Measurements from ENCODE around the gene MSI2.
A peak's percentile ranks its signal among the peaks of the same experiment; 100 is the strongest.

MSI2 gene

DNA sequence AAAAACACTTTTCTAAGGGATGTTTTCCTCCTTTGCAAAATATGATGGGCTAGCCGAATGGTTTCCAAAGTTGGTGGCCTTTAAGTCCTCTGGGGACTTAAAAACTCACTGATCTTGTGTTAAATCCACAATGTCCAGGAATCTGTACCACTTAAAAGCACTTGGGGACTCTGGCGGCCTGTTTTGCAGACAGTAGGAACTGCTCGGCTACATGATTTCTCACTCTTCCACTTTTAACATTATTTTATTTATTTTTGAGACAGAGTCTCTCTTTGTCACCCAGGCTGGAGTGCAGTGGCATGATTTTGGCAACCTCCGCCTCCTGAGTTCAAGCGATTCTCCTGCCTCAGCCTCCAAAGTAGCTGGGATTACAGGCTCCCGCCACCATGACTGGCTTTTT is 9.1 kb upstream of the MSI2 start:
- DNase-seq = no peak

- no peak for DNase-seq
Observed at GRCh38 chr17:57247913-57248312, 8.4 kb upstream of the MSI2 start.

GRCh38 chr17:57249520-57249919 is 6.8 kb upstream of the MSI2 start:
- no peak for DNase-seq

DNA sequence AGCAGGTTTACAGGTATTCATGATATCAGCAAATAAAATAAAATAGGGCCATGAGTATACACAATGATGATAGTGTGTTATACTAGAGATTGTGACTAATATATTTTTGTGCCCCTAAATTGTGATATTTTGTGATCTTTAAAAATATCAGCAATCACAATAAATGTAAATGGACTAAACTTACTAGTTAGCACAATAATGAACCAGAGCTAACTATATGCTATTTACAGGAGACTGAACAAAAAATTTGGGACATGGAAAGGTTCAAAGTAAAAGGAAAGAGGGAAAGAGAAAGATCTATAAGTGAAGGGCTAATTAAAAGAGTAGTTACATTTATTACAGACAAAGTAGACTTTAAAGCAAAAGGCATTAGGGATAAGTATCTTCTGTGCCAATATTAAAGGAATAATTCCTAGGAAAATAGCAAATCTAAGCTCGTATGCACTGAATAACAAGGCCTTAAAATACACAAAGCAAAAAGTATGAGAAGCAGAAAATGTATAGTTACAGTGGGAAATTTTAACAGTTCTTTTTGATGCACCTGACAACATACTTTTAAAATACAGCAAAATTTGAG is 5.0 kb upstream of the MSI2 start:
- DNase-seq = no peak

GRCh38 chr17:57253362-57254065 is 2.8 kb upstream of the MSI2 start:
- DNase-seq = no peak

DNA sequence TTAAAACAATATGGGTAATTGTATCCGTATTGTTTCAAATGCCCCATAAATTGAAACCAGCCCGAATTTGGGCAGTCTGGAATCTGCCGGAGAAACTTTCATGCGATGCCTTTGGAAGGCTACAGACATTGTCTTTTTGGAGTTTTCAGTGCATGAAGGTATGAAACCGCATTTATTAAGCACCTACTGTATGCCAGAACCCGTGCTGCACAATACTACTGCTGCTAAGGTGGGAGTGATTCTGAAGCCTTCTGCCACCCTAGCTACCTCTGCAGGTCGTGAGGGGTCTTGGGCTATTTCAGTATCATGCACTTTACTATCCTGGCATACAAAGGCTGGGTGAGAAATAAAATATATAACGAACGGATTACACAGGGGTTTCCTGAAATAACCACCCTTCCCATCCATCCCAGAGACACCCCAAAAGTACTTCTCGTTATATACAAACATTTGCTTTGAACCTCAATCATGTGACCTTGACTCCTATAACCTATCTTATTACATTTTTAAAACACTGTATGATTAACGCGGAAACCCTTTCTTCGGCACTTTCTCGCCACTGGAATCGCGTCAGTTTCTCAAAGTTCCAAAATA is 1.0 kb upstream of the MSI2 start:
- peak; percentile 26 for DNase-seq

DNA sequence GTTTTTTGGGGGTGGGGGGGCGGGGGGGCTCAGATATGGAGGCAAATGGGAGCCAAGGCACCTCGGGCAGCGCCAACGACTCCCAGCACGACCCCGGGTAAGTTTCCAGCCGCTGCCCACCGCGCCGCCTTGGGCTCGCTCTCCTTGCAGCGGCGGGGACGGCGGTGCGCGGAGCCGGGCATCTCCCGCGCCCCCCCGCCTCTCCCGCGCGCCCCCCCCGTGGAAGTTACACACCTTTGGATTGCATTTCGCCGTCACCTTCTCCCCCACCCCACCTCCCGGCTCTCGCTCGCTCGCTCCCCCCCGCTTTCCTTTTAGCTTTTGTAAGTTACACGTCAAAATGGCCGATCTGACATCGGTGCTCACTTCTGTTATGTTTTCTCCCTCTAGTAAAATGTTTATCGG is 387 bp downstream of the MSI2 start:
- peak; percentile 57 for DNase-seq

DNA sequence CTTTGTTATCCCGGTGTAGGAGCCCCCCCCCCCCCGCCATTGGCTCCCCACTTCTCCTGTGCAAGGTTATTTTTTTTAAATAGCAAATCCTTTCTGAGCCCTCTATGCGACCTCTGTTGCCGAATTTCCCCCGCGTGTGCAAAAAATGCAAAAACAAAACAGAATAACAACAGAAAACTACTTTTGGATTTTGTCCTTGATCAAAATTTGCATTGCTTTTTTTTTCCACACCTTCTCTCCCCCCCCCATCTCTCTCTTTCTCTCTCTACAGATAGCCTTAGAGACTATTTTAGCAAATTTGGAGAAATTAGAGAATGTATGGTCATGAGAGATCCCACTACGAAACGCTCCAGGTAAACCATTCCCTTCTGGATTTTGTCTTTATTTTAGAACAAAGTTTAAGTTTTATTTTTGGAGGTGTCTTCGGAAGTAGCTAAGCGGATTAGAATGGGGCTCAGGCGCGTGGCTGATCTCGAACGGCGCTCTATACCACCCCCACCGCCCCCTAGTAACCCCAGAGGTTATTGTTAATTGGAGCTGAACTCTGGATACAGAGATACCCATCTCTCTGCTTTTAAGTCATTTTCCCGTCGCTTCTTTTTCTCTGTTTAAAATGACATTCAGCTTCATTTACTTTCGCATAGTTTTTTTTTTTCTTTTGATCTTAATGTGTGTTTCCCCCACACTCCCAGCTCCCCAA is 1.0 kb downstream of the MSI2 start:
- DNase-seq = peak; percentile 33

DNA sequence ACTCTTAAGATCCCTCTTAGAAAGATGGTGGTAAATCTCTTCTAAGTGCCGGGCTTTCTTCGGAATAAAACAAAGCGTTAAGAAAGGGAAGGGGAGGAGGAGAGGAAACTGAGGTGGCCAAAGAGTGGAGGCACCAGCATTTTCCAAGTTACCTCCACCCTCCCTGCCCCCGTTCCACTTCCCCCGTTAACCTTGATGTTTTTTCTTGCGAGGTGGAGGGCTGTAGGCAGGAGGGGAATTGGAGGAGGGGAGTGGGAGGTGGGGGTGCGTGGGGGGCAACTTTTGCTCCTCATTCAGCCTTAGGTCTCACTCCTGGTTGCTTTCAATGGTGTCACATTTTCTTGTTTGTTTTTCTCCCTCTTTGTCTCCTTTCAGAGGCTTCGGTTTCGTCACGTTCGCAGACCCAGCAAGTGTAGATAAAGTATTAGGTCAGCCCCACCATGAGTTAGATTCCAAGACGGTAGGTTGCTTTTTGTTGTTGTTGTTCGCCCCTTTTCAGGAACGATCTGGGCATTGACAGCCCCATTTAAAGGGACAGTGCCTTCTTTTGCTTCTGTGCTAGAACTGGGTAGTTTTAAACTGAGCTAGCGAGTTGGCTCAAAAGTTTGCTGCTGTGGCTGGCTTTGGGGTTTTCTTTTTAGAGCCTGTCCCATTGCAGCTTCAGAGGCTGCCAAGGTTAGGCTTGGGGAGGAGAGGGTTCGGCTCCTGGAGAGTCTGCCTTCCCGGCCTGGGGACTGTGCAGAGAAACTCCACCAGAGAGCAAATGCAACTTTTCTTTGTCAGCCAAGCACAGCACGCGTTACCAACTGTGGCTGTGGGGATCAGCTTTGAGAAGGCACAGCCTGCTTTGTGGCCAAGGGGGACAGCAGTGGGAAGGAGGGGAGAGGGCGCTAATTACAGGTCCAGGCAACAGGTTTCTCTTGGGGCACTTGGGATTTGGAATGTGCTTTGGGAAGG is 1.9 kb downstream of the MSI2 start:
- no peak for DNase-seq

- no peak for DNase-seq
Observed at GRCh38 chr17:57259306-57259705, 3.0 kb downstream of the MSI2 start.

GRCh38 chr17:57259817-57260216 is 3.5 kb downstream of the MSI2 start:
- DNase-seq = no peak

DNA sequence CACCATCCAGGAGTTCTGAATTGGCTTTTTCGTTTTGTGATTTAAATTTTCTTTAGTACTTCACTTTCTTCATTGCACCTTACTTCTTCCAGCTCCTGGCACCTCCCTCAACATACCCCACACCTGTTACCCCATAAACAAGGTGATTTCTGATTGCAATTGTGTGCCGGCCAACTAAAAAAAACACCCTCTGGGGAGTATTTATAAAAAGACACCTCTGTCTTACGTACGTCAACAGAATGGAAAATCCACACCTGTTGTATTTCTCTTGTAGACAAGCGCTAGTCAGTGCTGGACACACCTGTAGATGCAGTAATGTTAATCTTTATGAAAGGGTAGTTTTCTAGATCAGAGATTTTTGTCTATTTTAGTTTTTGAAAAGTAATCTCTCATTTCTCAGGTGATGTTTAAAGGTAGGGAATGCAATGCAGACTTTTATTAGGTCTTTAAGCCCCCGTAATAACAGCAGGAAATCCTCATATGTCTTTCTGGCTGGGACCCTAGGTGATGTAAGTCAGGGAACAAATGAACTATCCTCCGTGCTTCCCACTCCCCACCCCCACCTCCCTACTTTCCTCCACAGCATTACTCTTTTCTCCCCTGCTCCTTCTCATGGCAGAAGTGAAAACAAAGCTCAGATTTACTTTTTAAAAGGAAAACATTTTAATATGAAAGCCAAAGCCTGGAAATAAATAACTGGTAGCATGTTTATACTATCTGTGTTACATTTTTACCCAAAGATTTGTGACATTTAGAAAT is 4.2 kb downstream of the MSI2 start:
- DNase-seq = no peak

DNA sequence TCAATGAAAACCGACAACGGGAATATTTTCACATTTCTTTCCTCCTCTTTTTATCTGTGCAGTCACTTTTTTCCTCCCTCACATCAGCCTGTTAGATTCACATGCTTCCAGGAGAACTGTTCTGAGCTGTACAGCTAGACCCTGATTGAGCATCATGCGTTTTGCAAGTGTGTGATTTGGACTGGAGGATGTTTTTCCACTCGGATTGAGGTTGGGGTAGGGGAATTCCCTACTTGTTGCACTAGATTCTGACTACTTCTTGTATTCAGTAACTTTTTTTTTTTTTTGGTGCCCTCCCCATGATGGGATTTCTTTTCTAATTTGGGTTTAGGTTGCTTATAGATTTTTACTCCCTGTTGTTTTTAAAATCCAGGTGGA is 4.8 kb downstream of the MSI2 start:
- DNase-seq = no peak

DNA sequence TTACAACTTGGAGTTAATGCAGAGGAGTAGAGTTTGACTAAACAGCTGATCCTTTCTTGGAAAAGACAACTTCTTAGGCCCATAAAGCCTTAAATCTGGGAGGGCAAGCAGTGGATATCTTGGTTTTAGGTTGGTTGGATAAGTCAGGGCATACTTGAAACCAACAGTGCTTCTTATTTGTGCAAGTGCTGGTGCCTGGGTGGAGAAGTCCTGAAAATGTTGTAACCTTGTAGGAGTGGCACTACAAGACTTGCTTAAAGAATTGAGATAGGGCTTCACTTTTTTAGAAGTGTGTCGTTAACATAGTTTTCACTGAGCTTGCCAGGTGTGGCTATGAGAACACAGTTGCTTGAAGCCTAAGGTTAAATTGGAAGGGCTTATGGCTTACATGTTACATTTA is 6.2 kb downstream of the MSI2 start:
- no peak for DNase-seq

GRCh38 chr17:57264250-57264649 is 7.9 kb downstream of the MSI2 start:
- no peak for DNase-seq

GRCh38 chr17:57264776-57265175 is 8.5 kb downstream of the MSI2 start:
- no peak for DNase-seq

DNA sequence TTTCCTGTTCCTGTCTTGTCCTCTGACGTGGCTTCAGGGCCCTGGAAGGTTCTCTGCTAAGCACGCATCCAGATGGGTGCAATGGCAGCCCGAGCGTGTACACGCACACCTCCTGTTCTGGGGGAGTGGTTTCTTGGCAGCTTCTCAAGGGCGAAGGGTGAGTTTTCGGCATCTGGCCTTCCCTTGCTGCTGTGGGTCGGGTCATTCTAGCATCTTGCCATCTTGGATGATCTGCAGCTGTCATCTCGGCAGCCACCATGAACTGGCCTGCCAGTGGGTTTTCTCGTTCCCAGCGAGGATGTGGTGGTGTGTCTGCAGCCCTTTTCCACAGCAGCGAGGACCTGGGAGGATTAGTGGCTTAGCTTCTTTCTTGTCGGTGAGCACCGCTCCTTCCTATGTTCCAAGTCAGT is 10.6 kb downstream of the MSI2 start:
- DNase-seq = no peak

- no peak for DNase-seq
Observed at GRCh38 chr17:57268181-57268580, 11.9 kb downstream of the MSI2 start.

- DNase-seq = no peak
Observed at GRCh38 chr17:57269052-57269451, 12.7 kb downstream of the MSI2 start.

- no peak for DNase-seq
Observed at GRCh38 chr17:57269598-57270255, 13.4 kb downstream of the MSI2 start.

DNA sequence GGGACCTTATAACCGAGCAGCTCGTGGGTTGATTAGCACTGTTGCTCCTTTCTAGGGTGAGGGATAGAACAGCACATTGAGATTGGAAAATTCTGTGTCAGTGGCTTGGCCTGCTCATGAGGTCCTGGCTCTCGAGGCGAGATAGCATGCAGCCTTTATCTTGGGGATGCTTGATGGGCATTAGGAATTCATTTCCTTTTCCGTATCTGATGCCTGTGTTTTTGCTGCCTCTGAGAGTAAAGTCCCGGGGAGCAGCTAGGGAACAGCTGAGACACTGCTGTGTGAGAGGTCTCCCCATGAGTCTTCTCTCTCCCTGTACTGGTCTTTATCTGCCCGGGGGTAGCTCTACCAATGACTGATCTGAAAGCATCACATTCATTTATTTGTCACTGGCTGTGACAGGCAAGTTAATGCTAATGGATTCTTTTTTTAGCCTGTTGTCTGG is 14.5 kb downstream of the MSI2 start:
- DNase-seq = no peak

Measured in CD4-positive, alpha-beta T cell treated with Interleukin-21 for 1 hour (primary cell).